SIG-M5 treated with dmso at 0.1 percent for 504 hours (cell line): ENCODE data around the gene EPRS1.
"Not testable (repeated sequence)": the region's sequence is repeated elsewhere in the genome, so short reads cannot be mapped to it uniquely, and the experiment has no call there.

Experiments used
- DNase-seq: peaks from one replicate; lab custom pipeline; 2025; ENCODE audit not compliant: unreplicated experiment; lab: John Stamatoyannopoulos, UW

EPRS1 gene

GRCh38 chr1:220046052-220046930 lies at the start of gene EPRS1:
Gene EPRS1 (minus strand): TSS chr1:220046505. CDS start chr1:220046388, 117 bp downstream.
- DNase-seq: peak; percentile 98

GRCh38 chr1:220094016-220094911 lies 48.0 kb upstream of the EPRS1 start, which contains the start of gene IARS2:
Gene IARS2 (plus strand): TSS chr1:220094132. CDS start chr1:220094217, 85 bp downstream.
- DNase-seq: peak; percentile 87

- peak; percentile 55 for DNase-seq
These were observed 47.2 kb upstream of the EPRS1 start for GRCh38 chr1:220093361-220094015.

- no peak for DNase-seq
These were observed 46.4 kb upstream of the EPRS1 start for GRCh38 chr1:220092694-220093093.

- DNase-seq: peak; percentile 97
These were observed 43.6 kb upstream of the EPRS1 start, which contains the start of gene BPNT1 for GRCh38 chr1:220089650-220090556. Gene BPNT1 (minus strand): TSS chr1:220089788. CDS start chr1:220079846, 9,942 bp downstream.

- not testable (repeated sequence) for DNase-seq
These were observed 40.0 kb upstream of the EPRS1 start for GRCh38 chr1:220086261-220086686.

GRCh38 chr1:220084460-220084859 lies 38.2 kb upstream of the EPRS1 start:
- no peak for DNase-seq

DNA sequence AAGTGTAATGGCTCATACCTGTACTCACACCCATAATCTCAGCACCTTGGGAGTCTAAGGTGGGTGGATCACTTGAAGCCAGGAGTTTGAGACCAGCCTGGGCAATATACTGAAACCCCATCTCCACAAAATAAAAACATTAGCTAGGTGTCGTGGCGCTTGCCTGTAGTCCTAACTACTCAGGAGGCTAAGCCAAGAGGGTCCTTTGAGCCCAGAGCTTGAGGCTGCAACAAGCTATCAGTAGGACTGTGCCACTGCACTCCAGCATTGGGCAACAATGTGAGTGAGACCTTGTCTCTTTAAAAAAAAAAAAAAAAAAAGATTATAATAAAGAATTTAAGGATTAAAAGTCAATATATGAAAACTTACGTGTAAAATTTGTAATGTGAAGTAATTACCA lies 31.6 kb upstream of the EPRS1 start:
- DNase-seq: no peak

DNA sequence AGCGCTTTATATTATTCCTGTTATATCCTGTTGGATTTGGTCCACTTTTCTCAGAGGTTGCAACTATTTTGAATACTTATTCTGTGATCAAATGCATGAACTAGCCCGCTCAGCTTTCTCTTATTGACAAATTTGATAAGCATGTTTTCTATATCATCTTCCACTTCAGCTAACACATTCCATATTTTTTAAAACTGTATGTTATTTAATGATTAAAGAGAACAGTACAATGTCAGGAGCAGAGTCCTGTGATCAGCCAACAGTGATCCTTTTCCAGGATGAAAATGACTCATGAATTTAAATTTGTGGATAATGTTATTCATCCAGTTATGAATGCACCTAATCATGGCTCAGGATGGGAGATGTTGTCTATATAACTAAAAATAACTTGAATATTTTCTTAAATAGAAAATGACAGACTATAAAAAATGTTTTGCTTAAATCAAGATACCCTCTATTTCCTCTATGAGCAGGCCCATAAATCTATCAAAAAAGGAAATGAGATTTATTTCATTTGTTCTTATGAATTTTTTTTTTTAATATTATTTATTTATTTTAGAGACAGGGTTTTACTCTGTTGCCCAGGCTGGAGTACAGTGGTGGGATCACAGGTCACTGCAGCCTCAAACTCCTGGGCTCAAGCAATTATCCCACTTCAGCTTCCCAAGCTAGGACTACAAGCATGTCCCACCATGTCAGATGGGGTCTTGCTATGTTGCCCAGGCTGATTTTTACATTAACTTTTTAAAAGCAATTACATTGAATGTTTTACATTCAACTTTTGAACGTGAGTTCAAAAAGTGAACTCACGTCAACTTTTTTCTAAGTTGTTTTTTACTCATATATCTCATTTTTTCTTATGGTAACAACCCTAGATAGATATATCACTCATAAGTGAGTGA lies 30.8 kb upstream of the EPRS1 start:
- DNase-seq: no peak

GRCh38 chr1:220067269-220068204 lies 21.2 kb upstream of the EPRS1 start:
- DNase-seq: no peak

DNA sequence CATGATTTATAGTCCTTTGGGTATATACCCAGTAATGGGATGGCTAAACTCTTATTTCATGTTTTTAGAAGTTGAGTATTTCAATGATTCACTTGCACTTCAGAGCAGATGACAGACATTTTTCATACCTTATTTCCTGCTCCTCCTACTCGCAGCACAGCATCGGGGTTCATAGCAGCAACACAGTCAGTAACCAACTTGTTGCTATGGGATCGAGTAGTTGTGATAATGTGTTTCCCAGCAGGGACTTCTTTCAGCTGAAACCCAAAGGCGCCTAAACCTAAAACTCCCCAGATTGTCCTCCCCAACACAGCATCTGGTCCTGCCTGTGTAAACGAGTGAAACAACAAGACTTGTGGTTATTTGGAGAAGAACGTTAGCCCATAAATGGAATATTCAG lies 16.3 kb upstream of the EPRS1 start:
- no peak for DNase-seq

- DNase-seq: no peak
These were observed 14.6 kb upstream of the EPRS1 start for GRCh38 chr1:220060876-220061275.

- DNase-seq: no peak
These were observed 10.1 kb upstream of the EPRS1 start for GRCh38 chr1:220056374-220056773.

DNA sequence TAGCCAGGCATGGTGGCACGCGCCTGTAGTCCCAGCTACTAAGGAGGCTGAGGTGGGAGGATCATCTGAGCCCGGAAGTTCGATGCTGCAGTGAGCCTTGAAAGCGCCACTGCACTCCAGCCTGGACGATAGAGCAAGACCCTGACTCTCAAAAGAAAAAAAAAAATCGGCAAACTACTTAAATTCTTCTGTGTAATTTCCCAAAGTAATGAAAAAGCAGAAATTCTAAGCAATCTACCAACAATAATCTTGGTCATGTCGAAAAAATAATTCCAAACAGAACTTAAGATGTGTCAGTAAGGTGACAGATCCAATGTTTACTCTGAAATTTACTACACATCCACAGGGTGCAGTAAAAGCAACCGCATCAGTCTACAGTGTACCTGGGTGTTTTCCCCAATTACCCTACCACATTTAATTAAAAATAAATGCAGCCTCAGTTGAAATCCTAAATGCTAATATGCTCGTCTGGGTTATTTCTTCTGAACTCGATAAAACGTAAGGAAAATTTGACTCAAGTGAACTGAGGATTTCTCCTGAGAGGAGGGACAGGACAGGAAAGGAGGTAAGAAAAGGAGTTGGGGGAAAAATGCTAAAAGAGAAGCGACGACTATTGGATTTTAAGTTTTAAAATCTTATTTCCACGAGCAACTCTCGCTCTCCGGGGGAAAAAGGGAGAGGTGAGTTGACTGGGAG lies 801 bp downstream of the EPRS1 start:
- DNase-seq: peak; percentile 26

DNA sequence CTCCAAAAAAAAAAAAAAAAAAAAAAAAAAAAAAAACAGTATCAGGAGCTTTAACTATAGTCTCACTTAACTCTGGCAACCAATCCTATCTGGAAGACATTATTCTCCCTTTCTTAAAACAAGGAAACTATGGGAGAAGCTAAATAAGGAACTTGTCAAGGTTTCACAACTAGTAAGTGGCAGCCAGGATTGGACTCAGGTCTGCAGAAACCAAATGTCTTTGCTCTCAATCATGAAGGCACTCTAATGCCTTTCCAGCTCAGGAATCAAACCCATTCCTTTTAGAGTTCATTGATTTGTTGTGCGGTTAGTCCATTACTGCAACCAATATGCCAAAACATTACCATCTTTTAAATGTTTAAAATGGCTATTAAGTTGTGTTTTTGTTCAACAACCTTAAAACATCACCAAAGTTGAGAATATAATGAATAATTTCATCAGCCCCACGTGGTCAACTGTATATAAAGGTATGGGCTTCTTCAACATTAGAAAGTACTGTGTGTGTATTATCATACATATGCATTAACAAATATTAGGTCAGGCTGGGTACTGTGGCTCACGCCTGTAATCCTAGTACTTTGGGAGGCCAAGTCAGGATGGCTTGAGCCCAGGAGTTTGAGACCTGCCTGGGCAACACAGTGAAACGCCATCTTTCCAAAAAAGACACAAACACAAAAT lies 1.5 kb downstream of the EPRS1 start:
- peak; percentile 79 for DNase-seq

GRCh38 chr1:220043646-220044045 lies 2.7 kb downstream of the EPRS1 start:
- no peak for DNase-seq
